ENCODE measurements around the gene POTEF. TPM values are rescaled to one million over a fixed set of nuclear protein-coding genes. Genes with fewer than 3 reads are reported as not detected.
A peak's percentile ranks its signal among the peaks of the same experiment; 100 is the strongest.
"Not testable (repeated sequence)": the region's sequence is repeated elsewhere in the genome, so short reads cannot be mapped to it uniquely, and the experiment has no call there.

Gene POTEF
- total RNA-seq, 1 donor from 2014 or later, result 0.13 TPM

DNA sequence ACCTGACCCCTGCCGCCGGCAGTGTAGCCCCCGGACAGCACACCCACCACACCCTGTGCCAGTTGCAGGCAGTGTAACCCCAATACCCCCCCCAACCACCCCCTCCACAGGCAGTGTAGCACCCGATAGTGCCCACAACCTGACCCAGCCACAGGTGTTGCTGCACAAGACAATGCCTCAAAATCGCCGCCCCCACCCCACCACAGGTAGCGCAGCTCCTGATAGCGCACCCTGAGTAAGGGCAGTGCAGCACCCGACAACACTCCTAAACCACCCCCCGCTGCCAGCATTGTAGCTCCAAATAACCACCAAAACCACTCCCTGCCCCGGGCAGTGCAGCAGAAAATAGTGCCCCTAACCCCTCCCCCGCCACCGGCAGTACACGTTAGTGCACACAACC is 558 bp downstream of the POTEF start:
- DNase-seq (ENCODE audit: low read depth in 2 of 2), result not testable (repeated sequence)

DNA sequence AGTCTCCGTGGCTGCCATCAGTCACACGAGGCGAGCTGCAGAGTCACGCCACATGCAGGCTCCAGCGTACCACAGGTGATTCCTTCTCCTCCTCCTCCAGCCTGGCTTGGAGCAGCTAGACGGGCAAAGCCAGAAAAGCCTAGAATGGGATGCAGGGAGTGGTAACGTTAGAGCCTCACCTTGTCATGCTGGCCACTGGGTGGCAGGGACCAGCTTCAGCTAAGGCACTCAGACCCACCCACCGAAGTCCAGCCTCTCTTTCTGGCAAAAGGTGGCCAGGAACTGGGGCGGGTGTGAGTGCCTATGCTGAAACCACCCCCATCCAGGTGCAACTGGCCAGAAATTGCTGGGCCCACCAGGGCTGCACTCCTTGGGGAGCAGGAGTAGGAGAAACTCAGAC is 1.3 kb downstream of the POTEF start:
- DNase-seq (ENCODE audit: low read depth in 2 of 2), result not testable (repeated sequence)

- DNase-seq (ENCODE audit: low read depth in 2 of 2), result not testable (repeated sequence)
These were observed 8.1 kb downstream of the POTEF start for GRCh38 chr2:130120924-130121323.

DNA sequence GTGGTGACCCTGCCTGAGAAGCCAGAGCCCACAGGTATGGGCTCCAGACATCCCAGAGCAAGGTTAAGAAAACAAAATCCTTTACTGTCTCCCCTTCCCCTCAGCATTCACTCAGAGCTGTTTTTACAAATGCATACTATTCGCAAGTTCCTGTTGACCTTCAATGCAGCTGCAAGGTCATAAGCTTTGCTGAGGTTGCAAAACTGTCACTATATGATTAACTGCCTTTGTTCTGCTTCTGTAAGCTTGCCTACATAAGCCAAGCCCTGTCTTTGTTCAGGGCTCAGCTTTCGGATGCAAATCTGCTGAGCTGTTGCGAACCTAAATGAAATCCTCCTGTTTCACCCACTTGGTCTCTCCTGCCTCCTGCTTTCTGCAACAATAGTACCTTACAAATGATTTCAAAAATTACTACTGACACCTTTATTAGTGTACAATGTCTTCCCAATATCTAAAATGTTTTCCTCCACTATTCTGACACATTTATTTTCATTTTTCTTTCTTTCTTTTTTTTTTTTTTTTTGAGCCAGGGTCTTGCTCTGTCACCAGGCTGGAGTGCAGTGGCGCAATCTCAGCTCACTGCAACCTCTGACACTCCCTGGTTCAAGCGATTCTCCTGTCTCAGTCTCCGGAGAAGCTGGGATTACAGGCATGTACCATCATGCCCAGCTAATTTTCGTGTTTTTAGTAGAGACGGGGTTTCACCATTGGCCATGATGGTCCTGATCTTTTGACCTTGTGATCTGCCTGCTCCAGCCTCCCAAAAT is 26.2 kb downstream of the POTEF start:
- peak in 1 of 2 donors; percentile 6 for DNase-seq (ENCODE audit: low read depth in 2 of 2)

GRCh38 chr2:130062645-130063044 is 66.4 kb downstream of the POTEF start:
- not testable (repeated sequence) for DNase-seq (ENCODE audit: low read depth in 2 of 2)

GRCh38 chr2:130059982-130060381 is 69.0 kb downstream of the POTEF start:
- not testable (repeated sequence) for DNase-seq (ENCODE audit: low read depth in 2 of 2)

DNA sequence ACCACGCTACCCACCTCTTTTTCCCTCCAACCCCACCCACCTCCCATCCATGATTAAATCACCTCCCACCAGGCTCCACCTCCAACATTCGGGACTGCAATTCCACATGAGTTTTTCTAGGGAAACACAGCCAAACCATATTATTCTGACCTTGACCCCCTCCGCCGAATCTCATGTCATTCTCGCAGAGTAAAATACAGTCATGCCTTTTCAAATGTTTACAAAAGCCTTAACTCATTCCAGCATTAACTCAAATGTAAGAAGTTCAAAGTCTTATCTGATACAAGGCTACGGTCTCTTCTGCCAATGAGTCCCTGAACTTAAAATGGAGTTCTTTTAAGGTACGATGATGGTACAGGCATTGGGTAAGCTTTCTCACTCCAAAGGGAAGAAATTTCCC is 72.7 kb downstream of the POTEF start:
- not testable (repeated sequence) for DNase-seq (ENCODE audit: low read depth in 2 of 2)

DNA sequence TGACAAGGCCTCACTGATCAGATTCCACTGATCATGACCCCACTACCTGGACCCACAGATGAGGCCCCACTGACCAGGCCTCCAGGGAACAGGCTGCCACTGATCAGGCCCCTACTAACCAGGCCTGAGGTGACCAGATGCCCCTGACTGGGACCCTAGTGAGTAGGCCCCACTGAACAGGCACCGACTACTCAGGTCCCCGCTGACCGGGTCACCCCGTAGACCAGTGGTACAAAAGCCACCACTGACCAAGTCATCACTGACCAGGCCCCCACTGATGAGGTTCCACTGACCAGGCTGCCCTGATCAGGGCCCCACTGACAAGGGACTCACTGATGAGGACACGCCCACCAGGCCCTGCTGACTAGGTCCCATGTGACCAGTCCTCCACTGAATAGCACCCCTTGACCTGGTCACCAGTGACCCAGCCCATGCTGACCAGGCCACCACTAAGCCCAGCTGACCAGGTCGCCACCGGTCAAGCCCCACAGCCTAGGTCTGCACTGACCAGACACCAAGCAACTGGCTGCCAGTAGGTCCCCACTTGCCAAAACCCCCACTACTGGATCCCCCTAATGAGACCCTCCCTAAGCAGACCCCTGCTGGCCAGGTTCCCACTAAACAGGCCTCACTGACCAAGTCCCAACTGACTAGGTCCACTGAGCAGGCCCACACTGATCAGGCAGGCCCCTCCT is 75.7 kb downstream of the POTEF start:
- not testable (repeated sequence) for DNase-seq (ENCODE audit: low read depth in 2 of 2)

DNA sequence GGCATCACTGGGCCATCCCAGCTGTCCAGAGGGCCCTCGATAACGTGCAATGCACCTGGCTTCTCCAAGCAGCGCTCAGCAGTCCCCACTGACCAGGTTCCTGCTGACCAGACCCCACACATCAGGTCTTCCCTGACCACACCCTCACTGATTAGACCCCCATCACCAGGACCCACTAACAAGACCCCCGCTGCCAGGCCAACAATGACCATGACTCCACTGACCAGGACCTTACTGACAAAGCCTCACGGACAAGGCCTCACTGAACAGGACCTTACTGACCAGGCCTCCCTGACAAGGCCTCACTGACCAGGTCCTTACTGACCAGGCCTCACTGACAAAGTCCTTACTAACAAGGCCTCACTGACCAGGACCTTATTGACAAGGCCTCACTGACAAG is 76.6 kb downstream of the POTEF start:
- not testable (repeated sequence) for DNase-seq (ENCODE audit: low read depth in 2 of 2)

GRCh38 chr2:130048422-130048821 is 80.6 kb downstream of the POTEF start:
- not testable (repeated sequence) for DNase-seq (ENCODE audit: low read depth in 2 of 2)

DNA sequence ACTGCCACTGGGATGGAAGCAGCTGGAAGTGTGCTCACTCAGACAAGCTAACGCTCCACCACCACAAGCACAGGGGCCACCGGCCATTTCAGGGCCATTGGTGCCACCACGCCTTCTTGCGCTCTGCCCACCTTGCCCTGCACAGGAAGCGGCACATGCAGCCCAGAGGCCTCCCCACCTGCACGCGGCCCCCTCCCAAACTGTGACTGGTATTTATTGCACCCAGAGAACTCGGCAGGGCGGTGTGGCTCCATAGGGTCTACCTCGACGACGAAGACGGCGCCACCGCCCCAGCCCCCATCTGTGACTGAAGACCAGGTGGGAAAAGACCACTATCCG is 90.8 kb downstream of the POTEF start:
- DNase-seq (ENCODE audit: low read depth in 2 of 2), result not testable (repeated sequence)

- peak in 1 of 2 donors; percentile 4 for DNase-seq (ENCODE audit: low read depth in 2 of 2)
These were observed 103.1 kb downstream of the POTEF start for GRCh38 chr2:130025931-130026330.

Other genes with a start within 250 kb of the POTEF start
- under 0.01 TPM in 1 of 2 replicates, not detected in the other for gene RAB6C, start 149.6 kb downstream of the POTEF start, total RNA-seq
- 0.51 and 0.64 TPM in 2 replicates for gene CCDC74B, start 15.9 kb upstream of the POTEF start, total RNA-seq
- 10.4 and 15.7 TPM in 2 replicates for gene SMPD4, start 52.4 kb upstream of the POTEF start, total RNA-seq
- gene MZT2B, start 53.0 kb upstream of the POTEF start, total RNA-seq, result 153 and 186 TPM in 2 replicates
- gene TUBA3E, start 69.2 kb upstream of the POTEF start, total RNA-seq, result not detected in 2 replicates
- 75.4 and 78.1 TPM in 2 replicates for gene IMP4, start 213.7 kb upstream of the POTEF start, total RNA-seq
- gene PTPN18, start 226.8 kb upstream of the POTEF start, total RNA-seq, result 20.0 and 27.4 TPM in 2 replicates

All from dermis microvascular lymphatic vessel endothelial cell (primary cell).